NCI-H524 treated with DMSO at 0.1 percent for 48 hours (cell line): Measurements from ENCODE around the gene SAP25.

Experiments used
- DNase-seq: peaks from one replicate; lab custom pipeline; 2025; lab: John Stamatoyannopoulos, UW

The SAP25 gene

DNA sequence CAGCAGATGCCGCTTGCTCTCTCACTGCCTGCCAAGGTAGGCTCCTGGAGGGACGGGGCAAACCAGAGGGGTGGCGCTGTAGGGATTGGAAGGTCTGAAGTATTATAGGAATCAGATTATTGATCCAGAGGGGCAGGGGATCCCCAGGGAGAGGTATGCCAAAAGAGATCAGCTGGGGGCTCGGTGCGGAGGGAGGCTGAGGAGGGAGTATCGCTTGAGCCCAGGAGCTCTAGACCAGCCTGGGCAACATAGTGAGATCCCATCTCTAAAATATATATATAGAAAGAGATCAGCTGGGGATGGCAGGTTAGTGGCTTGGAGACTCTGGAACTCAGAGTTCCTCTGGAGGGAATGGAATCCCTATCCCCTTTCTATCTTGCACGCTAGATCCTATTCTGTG is 21.5 kb upstream of the SAP25 start:
- DNase-seq: no peak

DNA sequence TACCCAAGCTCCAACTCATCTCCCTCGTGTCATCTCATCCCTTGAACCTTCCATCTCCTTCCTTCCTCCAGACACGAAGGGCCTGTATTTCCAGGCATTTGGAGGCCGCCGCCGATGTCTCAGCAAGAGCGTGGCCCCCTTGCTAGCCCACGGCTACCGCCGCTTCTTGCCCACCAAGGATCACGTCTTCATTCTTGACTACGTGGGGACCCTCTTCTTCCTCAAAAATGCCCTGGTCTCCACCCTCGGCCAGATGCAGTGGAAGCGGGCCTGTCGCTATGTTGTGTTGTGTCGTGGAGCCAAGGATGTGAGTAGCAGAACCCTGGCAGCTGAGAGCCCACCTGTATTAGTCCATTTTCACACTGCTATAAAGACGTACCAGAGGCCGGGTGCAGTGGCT is 17.9 kb upstream of the SAP25 start:
- DNase-seq: no peak

GRCh38 chr7:100590077-100590737 is 16.5 kb upstream of the SAP25 start:
- DNase-seq: no peak

DNA sequence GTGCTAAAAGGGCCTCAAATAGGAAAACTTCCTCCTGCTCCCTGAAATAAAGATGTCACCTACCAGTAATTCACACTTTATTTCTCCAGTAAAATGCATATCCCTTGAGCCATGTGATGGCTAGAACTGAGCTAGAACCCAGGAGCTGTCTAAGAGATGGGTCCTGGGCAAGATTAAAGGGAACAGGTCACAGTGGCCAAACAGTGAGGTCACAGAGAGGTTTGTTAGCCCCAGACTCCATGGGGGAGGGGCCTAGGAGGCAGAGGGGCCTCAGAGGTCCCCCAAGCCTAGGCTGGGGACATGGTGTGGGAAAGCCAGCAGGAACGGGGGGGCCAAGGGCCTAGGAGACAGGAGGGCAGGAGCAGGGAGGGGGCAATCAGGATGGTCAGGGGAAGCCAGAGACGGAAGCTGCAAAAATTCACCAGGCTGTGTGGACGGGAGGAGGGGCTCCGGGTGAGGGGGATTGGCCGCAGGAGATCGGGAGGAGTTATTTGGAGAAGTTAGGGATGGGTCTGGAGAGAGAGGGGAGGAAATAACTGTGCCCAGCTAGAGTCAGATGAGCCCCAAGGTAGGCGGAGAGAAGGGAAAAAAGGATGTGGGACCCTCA is 15.7 kb upstream of the SAP25 start:
- DNase-seq: no peak

DNA sequence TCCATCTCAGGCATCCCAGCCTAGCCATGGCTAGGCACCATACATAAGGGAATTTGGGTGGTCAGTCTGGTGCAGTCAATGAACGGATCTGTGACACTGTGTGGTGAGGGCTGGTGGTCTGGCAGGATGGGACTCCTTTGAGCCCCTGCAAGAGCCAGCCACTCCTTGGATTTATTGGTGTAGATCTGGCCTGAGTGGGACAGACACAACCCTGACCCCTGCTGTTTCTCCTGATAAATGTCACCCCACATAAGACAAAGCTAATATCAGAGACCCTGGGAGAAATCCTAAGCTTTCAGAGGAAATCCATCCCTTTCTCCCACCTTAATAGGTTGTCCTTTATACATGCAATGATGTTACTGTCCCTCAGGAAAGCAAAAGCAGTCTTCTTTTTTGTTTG is 14.7 kb upstream of the SAP25 start:
- DNase-seq: peak; percentile 16

- peak; percentile 97 for DNase-seq
These were observed 12.7 kb upstream of the SAP25 start, which contains the start of gene FBXO24 for GRCh38 chr7:100586266-100587025. Gene FBXO24 (plus strand): TSS chr7:100586328. CDS start chr7:100586626, 298 bp downstream.

- DNase-seq: no peak
These were observed 12.0 kb upstream of the SAP25 start, which contains the start of gene LRCH4 for GRCh38 chr7:100585511-100586265. Gene LRCH4 (minus strand): TSS chr7:100586129. CDS start chr7:100586100, 29 bp downstream.

DNA sequence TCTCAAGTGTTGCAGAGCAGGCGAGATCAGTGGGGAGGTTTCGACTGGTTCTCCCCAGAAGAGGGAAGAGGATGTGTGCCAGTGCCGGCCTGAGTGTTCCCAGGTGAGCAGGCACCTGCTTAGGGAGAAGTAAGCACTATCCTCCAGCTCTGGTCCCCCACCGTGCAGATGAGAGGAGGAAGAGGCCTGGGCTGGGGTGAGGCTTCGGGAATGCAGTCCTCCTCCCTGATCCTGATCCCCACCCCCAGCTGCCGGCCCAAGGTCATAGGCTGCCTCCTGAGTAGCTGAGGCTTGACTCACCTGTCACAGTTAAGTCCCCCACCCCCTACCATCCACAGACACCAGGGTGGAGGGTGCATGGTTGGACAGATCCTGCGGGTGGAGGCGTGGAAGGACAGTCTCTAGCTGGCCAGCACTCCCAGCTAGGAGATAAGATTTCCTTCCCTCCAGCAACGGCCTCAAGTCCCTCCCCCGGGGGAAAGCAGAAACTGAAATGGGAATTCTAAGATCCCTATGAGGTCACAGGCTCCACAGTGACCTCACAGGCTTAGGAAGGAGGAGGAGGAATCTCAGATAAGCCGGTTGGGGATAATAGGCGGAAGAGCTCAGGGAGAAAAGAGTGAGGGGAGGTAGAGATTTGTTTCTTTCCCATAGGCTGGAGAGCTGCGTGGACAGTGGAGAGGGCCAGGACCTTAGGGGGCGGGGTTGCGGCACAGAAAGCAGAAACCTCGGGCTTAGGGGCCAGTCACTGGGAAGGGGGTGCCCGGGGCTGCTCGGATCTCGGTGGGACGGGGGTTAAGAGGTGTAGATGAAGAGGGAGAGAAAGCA is 11.2 kb upstream of the SAP25 start:
- no peak for DNase-seq

GRCh38 chr7:100584054-100584682 is 10.5 kb upstream of the SAP25 start:
- no peak for DNase-seq

- DNase-seq: no peak
These were observed 9.7 kb upstream of the SAP25 start for GRCh38 chr7:100583132-100584053.

DNA sequence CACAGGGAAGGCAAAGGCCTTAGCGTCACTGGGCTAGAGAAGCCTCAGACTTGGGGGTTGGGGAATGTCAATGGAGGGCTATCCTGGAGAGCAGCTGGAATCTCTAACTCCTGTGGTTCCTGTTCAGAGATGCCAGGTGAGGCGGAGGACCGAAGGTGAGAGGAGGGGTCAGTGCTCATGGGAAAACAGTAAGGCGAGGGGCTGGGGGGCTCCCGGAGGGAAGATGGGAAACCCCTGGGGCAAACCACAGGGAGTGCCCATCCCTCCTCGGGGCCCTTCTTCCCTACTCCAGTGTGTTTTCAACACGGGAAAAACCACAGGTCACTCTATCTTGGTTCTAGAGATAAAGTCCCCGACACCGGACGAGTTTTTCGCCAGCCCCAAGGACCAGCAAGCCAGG is 8.9 kb upstream of the SAP25 start:
- DNase-seq: no peak

GRCh38 chr7:100582041-100582579 is 8.4 kb upstream of the SAP25 start:
- DNase-seq: no peak

DNA sequence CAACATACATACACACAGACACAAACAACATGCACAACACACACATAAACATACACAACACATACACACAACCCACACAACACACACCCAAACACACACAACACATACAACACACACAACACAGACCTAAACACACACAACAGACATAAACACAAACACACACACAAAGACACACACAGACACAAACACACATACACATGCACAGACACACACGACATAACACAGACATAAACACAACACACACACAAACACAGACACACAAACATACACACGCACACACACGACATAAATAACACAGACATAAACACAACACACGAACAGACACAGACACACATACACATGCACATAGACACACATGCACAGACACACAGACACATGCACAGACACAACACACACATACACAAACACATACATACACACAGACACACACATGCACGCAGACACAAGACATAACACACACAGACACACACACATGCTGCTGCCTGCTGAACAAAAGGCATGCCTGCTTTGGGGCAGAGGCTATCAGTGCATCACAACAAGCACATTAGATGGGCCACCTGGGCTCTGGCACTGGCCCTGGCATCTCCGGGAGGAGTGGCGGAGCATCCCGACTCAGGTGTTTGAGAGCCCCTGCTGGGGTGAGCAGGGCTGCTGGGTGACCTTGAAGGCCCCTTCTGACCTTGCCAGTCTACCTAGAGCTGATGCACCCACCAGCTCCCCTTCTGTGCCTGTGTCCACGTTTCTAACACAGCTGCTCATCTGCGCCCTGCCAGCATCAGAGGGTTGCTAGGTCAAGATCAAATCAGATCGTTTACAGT is 7.0 kb upstream of the SAP25 start:
- DNase-seq: no peak

DNA sequence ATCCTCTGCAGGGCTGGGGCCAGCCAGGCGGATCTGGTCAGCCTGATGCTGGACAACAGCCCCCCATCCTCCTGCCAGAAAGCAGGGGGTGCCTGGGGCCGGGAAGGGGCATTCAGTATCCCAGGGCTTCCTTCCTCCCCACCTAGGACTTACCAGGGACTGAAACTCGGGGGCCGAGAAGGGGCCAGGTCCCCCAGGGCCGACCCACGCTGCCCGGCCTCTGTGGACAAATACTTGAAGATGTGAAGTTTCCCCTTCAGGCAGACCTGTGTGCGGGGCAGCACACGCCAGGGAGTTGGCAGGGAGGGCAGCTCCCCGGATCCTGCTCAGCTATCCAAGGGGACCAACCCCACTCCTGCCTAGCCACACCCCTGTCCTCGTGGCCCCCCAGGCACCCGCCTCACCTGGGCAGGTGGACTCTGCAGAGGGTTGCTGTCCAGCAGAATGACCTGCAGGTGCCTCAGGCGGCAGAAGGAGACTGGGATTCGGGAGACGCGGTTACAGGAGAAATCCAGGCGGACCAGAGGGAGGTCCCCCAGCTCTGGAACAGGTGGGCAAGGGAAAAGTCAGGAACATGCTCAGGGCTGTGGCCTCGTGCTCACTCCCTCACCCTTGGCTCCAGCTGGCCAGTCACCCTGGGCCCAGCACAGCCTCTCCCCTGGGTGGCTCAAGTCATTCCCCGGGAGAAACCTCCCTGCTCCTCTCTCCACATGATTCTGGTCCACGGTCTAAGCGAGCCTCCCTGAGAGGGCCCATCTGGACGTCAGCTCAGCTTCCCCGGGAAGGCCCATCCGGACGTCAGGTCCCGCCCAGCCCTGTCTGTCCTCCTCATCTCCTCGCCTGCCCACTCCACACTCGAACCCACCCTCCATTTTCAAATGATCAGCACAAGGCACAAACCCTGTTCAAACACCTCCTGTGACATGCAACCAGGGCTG is 4.8 kb upstream of the SAP25 start:
- DNase-seq: no peak

- no peak for DNase-seq
These were observed 3.8 kb upstream of the SAP25 start for GRCh38 chr7:100577507-100577906.

DNA sequence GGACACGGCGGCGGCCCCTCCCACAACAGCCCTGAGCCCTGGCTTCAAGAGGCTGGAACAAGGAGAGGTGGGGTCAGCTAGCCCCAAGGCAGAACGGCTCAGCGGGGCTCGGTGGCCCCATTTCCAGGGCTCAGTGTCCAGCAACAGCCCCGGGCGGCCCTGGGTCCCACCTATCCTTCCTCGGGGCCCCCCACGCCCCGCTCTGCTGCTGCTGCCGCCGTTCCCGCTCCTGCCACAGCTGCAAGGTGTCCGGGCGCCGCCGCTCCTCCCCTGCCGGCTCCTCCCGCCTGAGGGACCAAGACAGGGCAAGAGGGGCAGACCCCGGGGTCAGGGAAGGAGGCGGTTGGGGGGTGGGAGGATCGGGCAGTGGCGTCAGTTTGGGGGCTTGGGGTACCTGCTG is 3.4 kb upstream of the SAP25 start:
- DNase-seq: no peak

DNA sequence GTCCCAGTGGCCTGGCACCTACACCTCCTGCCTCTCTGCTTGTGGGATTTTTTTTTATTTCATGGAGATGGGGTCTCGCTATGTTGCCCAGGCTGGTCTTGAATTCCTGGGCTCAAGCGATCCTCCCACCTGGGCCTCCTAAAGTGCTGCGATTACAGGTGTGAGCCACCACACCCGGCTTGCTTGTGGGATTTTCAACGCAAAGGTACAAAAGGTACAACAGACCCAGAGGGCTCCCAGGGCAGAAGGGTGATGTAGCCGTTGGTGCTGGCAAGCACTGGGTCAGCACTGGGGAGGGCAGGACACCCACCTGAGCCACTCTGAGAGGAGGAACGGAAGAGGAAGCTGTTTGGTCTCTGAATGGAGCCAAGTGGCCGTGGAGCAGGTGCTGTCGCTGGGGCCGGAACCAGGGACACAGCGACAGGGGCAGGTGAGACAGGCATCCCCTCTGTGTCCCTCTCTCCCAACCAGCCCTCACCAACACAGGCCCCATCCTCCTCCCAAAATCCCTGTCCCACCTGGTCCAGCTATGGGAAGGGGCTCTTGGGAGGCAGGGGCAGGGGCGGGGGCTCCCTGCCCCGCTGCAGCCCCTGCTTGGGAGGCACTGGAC is 2.8 kb upstream of the SAP25 start:
- no peak for DNase-seq
